H1 (cell line): ENCODE data around the gene GRM8. TPM values are rescaled to one million over a fixed set of nuclear protein-coding genes. Genes with fewer than 3 reads are reported as not detected.

Experiments
- CTCF ChIA-PET: fragments of 300-600 bp; sonication (Branson Sonifier 250); formaldehyde crosslinking; loops from one replicate; lab custom pipeline; 2021; ENCODE audit not compliant: partially characterized antibody; lab: Charles Lee
- POLR2A ChIA-PET: fragments of 300-600 bp; sonication (Branson Sonifier 250); formaldehyde crosslinking; loops from one replicate; lab custom pipeline; 2021; ENCODE audit warnings: inconsistent platforms; ENCODE audit not compliant: partially characterized antibody; lab: Charles Lee
- DNase-seq, 2 experiments: peaks; one replicate each; pipeline versions ENCODE4 v3.0.0 to v3.0.0-alpha.2; 2010 to 2022; ENCODE audit warnings: low spot score in 2 of 2, low read depth in 1 of 2, mixed read lengths in 1 of 2
- FAIRE-seq: peaks from 2 replicates; lab custom pipeline; 2011; peaks lifted over from hg19 to GRCh38; lab: Jason Lieb, UNC
- H2AFZ ChIP-seq: 2 replicates; pipeline ENCODE4 v1.8.1; 2012; ENCODE audit warnings: low read length, inconsistent platforms
- H2AK5ac ChIP-seq: 2 replicates; pipeline ENCODE4 v1.6.1; 2013; ENCODE audit warnings: low read depth, low read length
- H2BK120ac ChIP-seq: replicated peaks from 2 replicates; pipeline ENCODE3; 2013; ENCODE audit warnings: low read depth, low read length, inconsistent platforms
- H2BK12ac ChIP-seq: 2 replicates; pipeline ENCODE4 v1.6.1; 2013; ENCODE audit warnings: low read depth, low read length
- H2BK15ac ChIP-seq: 2 replicates; pipeline ENCODE4 v1.6.1; 2013; ENCODE audit warnings: low read length
- H2BK20ac ChIP-seq: 2 replicates; pipeline ENCODE4 v1.6.1; 2013; ENCODE audit warnings: low read length
- H2BK5ac ChIP-seq: 2 replicates; pipeline ENCODE4 v1.6.1; 2013; ENCODE audit warnings: low read depth, low read length
- H3K14ac ChIP-seq: 2 replicates; pipeline ENCODE4 v1.6.1; 2013; ENCODE audit warnings: inconsistent platforms; ENCODE audit not compliant: insufficient read length
- H3K18ac ChIP-seq: 2 replicates; pipeline ENCODE4 v1.6.1; 2013; ENCODE audit warnings: low read length; ENCODE audit errors: extremely low read depth
- H3K23ac ChIP-seq: 2 replicates; pipeline ENCODE4 v1.6.1; 2013; ENCODE audit warnings: inconsistent platforms; ENCODE audit not compliant: insufficient read length
- H3K23me2 ChIP-seq: 2 replicates; pipeline ENCODE4 v1.6.1; 2013; ENCODE audit warnings: low read depth, low read length
- H3K27ac ChIP-seq: 2 replicates; pipeline ENCODE4 v1.6.1; 2011; ENCODE audit warnings: low read depth, low read length, inconsistent platforms
- H3K27me3 ChIP-seq, 4 experiments: replicated peaks in 1 of 4; 1 replicate in 1 of 4; 2 replicates in 3 of 4; pipeline versions ENCODE4 v1.6.1 to v1.8.1; 2011 to 2013; ENCODE audit warnings: low read length in 3 of 4, mild to moderate bottlenecking in 3 of 4, inconsistent platforms in 2 of 4, mixed read lengths in 2 of 4, moderate library complexity in 1 of 4; ENCODE audit not compliant: control insufficient read depth in 3 of 4, insufficient read depth in 3 of 4; ENCODE audit errors: extremely low read depth in 1 of 4
- H3K36me3 ChIP-seq, 4 experiments: 2 replicates each; pipeline versions ENCODE4 v1.6.1 to v1.8.1; 2011 to 2013; ENCODE audit warnings: mild to moderate bottlenecking in 4 of 4, low read length in 3 of 4, moderate library complexity in 2 of 4, control low read depth in 1 of 4, inconsistent platforms in 1 of 4; ENCODE audit not compliant: insufficient read depth in 4 of 4, control insufficient read depth in 2 of 4
- H3K4ac ChIP-seq: replicated peaks from 2 replicates; pipeline ENCODE3; 2013; ENCODE audit warnings: low read length, low read depth, mixed read lengths, inconsistent platforms; ENCODE audit not compliant: insufficient read length
- H3K4me1 ChIP-seq, 4 experiments: replicated peaks in 1 of 4; 1 replicate in 1 of 4; 2 replicates in 3 of 4; pipeline versions ENCODE4 v1.6.1 to v1.8.1; 2011 to 2013; ENCODE audit warnings: low read length in 3 of 4, inconsistent platforms in 2 of 4, mixed read lengths in 1 of 4; ENCODE audit not compliant: insufficient read depth in 4 of 4, control insufficient read depth in 3 of 4
- H3K4me2 ChIP-seq, 2 experiments: 2 replicates each; pipeline versions ENCODE4 v1.6.1 to v1.8.1; 2011 to 2013; ENCODE audit warnings: low read depth in 2 of 2, low read length in 2 of 2, control low read depth in 1 of 2, inconsistent platforms in 1 of 2, mild to moderate bottlenecking in 1 of 2; ENCODE audit not compliant: insufficient read depth in 1 of 2
- H3K4me3 ChIP-seq, 4 experiments: fragments of 200-600, 300-600 bp in 1 of 4; sonication (generic), shearing (Covaris generic), sonication (Bioruptor Twin) in 1 of 4; 2 replicates each; pipeline versions ENCODE4 v1.5.1 to v1.8.1; 2011 to 2016; ENCODE audit warnings: low read length in 4 of 4, low read depth in 3 of 4, control low read depth in 2 of 4, inconsistent platforms in 2 of 4, mild to moderate bottlenecking in 2 of 4, mixed read lengths in 1 of 4, moderate library complexity in 1 of 4; ENCODE audit not compliant: insufficient read depth in 2 of 4; ENCODE audit errors: extremely low read depth in 1 of 4
- H3K56ac ChIP-seq: replicated peaks from 2 replicates; pipeline ENCODE3; 2013; ENCODE audit warnings: low read depth, mild to moderate bottlenecking, mixed read lengths, low read length, inconsistent platforms; ENCODE audit not compliant: insufficient read length
- H3K79me1 ChIP-seq: 2 replicates; pipeline ENCODE4 v1.6.1; 2013; ENCODE audit warnings: low read depth, low read length, control low read depth
- H3K79me2 ChIP-seq, 2 experiments: 2 replicates each; pipeline versions ENCODE4 v1.6.1 to v1.8.1; 2012 to 2013; ENCODE audit warnings: low read length in 2 of 2, mild to moderate bottlenecking in 2 of 2, inconsistent platforms in 1 of 2; ENCODE audit not compliant: insufficient read depth in 2 of 2, control insufficient read depth in 1 of 2
- H3K9ac ChIP-seq, 4 experiments: replicated peaks in 1 of 4; 1 replicate in 1 of 4; 2 replicates in 3 of 4; pipeline versions ENCODE4 v1.6.1 to v1.8.1; 2011 to 2013; ENCODE audit warnings: low read depth in 3 of 4, low read length in 3 of 4, control low read depth in 2 of 4, mild to moderate bottlenecking in 2 of 4, moderate library complexity in 2 of 4, inconsistent platforms in 1 of 4; ENCODE audit errors: extremely low read depth in 1 of 4
- H3K9me3 ChIP-seq, 2 experiments: 2 replicates each; pipeline versions ENCODE4 v1.6.1 to v1.8.1; 2012 to 2013; ENCODE audit warnings: mild to moderate bottlenecking in 2 of 2, moderate library complexity in 2 of 2, control low read depth in 1 of 2, inconsistent platforms in 1 of 2, low read depth in 1 of 2, low read length in 1 of 2, mixed read lengths in 1 of 2; ENCODE audit not compliant: insufficient read depth in 2 of 2
- H4K20me1 ChIP-seq, 2 experiments: replicated peaks in 1 of 2; 2 replicates each; pipeline versions ENCODE3 to v1.8.1; 2011 to 2013; ENCODE audit warnings: inconsistent platforms in 2 of 2, low read length in 2 of 2, mild to moderate bottlenecking in 1 of 2; ENCODE audit not compliant: insufficient read depth in 2 of 2, control insufficient read depth in 1 of 2
- H4K5ac ChIP-seq: 2 replicates; pipeline ENCODE4 v1.6.1; 2013; ENCODE audit warnings: low read length, low read depth, mixed read lengths, inconsistent platforms; ENCODE audit not compliant: insufficient read length
- H4K8ac ChIP-seq: 2 replicates; pipeline ENCODE4 v1.8.0; 2013; ENCODE audit warnings: mild to moderate bottlenecking, moderate library complexity, low read length, inconsistent platforms; ENCODE audit not compliant: insufficient read depth; ENCODE audit errors: extremely low read depth
- H4K91ac ChIP-seq: replicated peaks from 2 replicates; pipeline ENCODE3; 2013; ENCODE audit warnings: low read length, mixed read lengths, inconsistent platforms; ENCODE audit not compliant: insufficient read length
- ASH2L ChIP-seq: fragments of 200-600, 300-600 bp; sonication (generic); IDR thresholded peaks from one replicate; pipeline ENCODE4 v1.7.1; 2017; ENCODE audit warnings: low read length
- BRCA1 ChIP-seq: IDR thresholded peaks from 2 replicates; pipeline ENCODE4 v1.6.1; 2012; ENCODE audit warnings: low read depth, low read length, improper control_type of control experiment
- CHD1 ChIP-seq: IDR thresholded peaks from 2 replicates; pipeline ENCODE4 v1.6.1; 2012; ENCODE audit warnings: low read depth, low read length, improper control_type of control experiment
- GTF2F1 ChIP-seq: IDR thresholded peaks from 2 replicates; pipeline ENCODE4 v1.6.1; 2012; ENCODE audit warnings: low read depth, low read length, improper control_type of control experiment, borderline replicate concordance
- JUND ChIP-seq: IDR thresholded peaks from 2 replicates; pipeline ENCODE4 v1.6.1; 2011; ENCODE audit warnings: mild to moderate bottlenecking, improper control_type of control experiment, low read length
- MAX ChIP-seq: IDR thresholded peaks from 2 replicates; pipeline ENCODE4 v1.6.1; 2012; ENCODE audit warnings: inconsistent platforms
- POLR2AphosphoS5 ChIP-seq: IDR thresholded peaks from 2 replicates; pipeline ENCODE4 v1.6.1; 2011; ENCODE audit warnings: low read depth, low read length
- RAD21 ChIP-seq, 2 experiments: IDR thresholded peaks in 1 of 2; conservative IDR thresholded peaks in 1 of 2; 2 replicates each; pipeline ENCODE4 v1.6.1; 2011; ENCODE audit warnings: low read depth in 2 of 2, low read length in 2 of 2, improper control_type of control experiment in 1 of 2, inconsistent platforms in 1 of 2, mild to moderate bottlenecking in 1 of 2, moderate library complexity in 1 of 2
- SAP30 ChIP-seq: fragments of 300-600 bp; sonication (generic); IDR thresholded peaks from 2 replicates; pipeline ENCODE4 v1.7.1; 2012; ENCODE audit warnings: low read length, moderate library complexity, mild to moderate bottlenecking, inconsistent platforms; ENCODE audit not compliant: insufficient read depth, insufficient replicate concordance
- SP4 ChIP-seq: IDR thresholded peaks from 2 replicates; pipeline ENCODE4 v1.6.1; 2012; ENCODE audit warnings: low read length, inconsistent platforms
- TAF1 ChIP-seq: IDR thresholded peaks from 2 replicates; pipeline ENCODE4 v1.6.1; 2011; ENCODE audit warnings: mild to moderate bottlenecking, low read depth, low read length
- TEAD4 ChIP-seq: IDR thresholded peaks from 2 replicates; pipeline ENCODE4 v1.6.1; 2012; ENCODE audit warnings: low read depth, low read length, inconsistent platforms, mixed read lengths
- USF2 ChIP-seq: IDR thresholded peaks from 2 replicates; pipeline ENCODE4 v1.6.1; 2011; ENCODE audit warnings: low read length, improper control_type of control experiment
- ZNF274 ChIP-seq: IDR thresholded peaks from 2 replicates; pipeline ENCODE4 v1.7.0; 2012; ENCODE audit warnings: low read length, borderline replicate concordance; ENCODE audit errors: extremely low read depth
- WGBS, 2 experiments: shearing (Covaris generic) in 1 of 2; methylation state at CpG; one replicate each; pipeline versions ENCODE4 v1.1.6 to v1.1.7; 2013 to 2015; ENCODE audit warnings: low lambda C conversion rate in 2 of 2, mixed read lengths in 2 of 2, inconsistent platforms in 1 of 2, low coverage in 1 of 2, missing lambda C conversion rate in 1 of 2; ENCODE audit not compliant: insufficient replicate concordance in 2 of 2, insufficient coverage in 1 of 2, insufficient read length in 1 of 2; ENCODE audit errors: extremely low coverage in 1 of 2, missing lambda C conversion rate in 1 of 2; 5-methylcytosine and 5-hydroxymethylcytosine counted together
- polyA plus RNA-seq, 7 experiments: library from polyadenylated mRNA; depleted of rRNA in 3 of 7; stranded (reverse) in 5 of 7; unstranded in 2 of 7; fragments of >200 nt in 5 of 7; fragments of 200-250 nt in 2 of 7; gene quantifications; 1 replicate in 5 of 7; 2 replicates in 1 of 7; 4 replicates in 1 of 7; pipeline versions ENCODE4 v1.2.1 to v1.2.3, GENCODE V29; 2011 to 2013; ENCODE audit warnings: missing spikeins in 2 of 7, mixed read lengths in 2 of 7
- total RNA-seq: library from RNA; stranded (reverse); fragmentation: NEBNext Ultra II Directional; extraction: Animal tissue kit (Norgen Biotek cat#: 25700); gene quantifications from 2 replicates; pipeline ENCODE4 v1.2.1, GENCODE V29; 2021

The GRM8 gene
- total and polyA plus RNA-seq, 2 of the 8 experiments (the other 6 are each of a cell fraction or from before 2014, with no cell fraction given) = 2.6 to 2.8 TPM

DNA sequence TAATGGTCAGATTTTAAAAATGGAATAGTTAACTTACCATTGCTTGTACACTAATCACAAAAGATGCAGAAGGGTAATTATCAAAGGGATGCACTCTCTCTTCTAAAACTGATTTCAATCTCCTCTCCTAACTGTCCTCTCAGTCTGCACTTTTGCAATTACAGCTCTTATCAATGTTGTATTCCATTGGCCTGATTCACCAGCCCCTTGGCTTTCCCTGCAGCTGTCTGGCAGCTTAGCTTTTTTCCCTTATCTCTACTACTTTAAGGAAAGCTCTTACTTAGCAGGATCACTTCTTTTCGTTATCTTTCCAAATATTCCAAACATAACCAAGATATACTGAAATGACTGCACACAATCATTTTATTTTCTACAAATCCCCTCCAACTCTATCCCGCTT is 448.8 kb downstream of the GRM8 start:
- Histone ChIP-seq H3K14ac (no peak overlapping the region), H3K9me3 (peaks cover 0 to 4% of the 10 kb centered on the region in 2 experiments; a peak in 1 of 4 replicates), H2AK5ac (no peak overlapping the region), H4K91ac (no peak overlapping the region), H4K8ac (no peak overlapping the region), H3K36me3 (peaks cover 0 to 3% (median 0%) of the 10 kb centered on the region in 4 experiments; a peak in 1 of 8 replicates), H3K18ac (no peak overlapping the region), H4K5ac (no peak overlapping the region), H3K56ac (no peak overlapping the region), H3K27ac (no peak overlapping the region), H3K4me1 (peaks cover 0 to 6% (median 0%) of the 10 kb centered on the region in 4 experiments; a peak in 1 of 7 replicates), H3K9ac (no peak overlapping the region), H2AFZ (no peak overlapping the region), H3K27me3 (no peaks in the 10 kb centered on the region), H4K20me1 (no peaks in the 10 kb centered on the region), H3K79me1 (no peaks in the 10 kb centered on the region), H3K4ac (no peak overlapping the region), H3K4me2 (no peak overlapping the region), H3K4me3 (no peak overlapping the region), H3K23me2 (no peaks in the 10 kb centered on the region), H2BK15ac (no peak overlapping the region), H2BK20ac (no peak overlapping the region), H3K79me2 (no peaks in the 10 kb centered on the region), H2BK5ac (no peak overlapping the region), H2BK12ac (no peak overlapping the region), H2BK120ac (no peak overlapping the region), H3K23ac (no peak overlapping the region)
- FAIRE-seq (no peak), DNase-seq (no peak)
- CTCF ChIA-PET = interaction anchor here (0.6 to 4.3 kb wide), 32 partner anchors 9 to 714 kb away, joined by 3 to 23 read pairs (median 3); no protein-coding TSS in a partner anchor
- POLR2A ChIA-PET = no interaction called here
- 93 to 100% methylated on average over 1 to 2 of the region's 2 CpGs for WGBS, 2 experiments
- TF ChIP-seq SAP30 (no peak), CHD1 (no peak), ZNF274 (no peak), TAF1 (no peak), ASH2L (no peak), GTF2F1 (no peak), MAX (no peak), TEAD4 (no peak), SP4 (no peak), RAD21 (IDR thresholded peaks at IDR 0.05 in 1 of 2, conservative IDR thresholded peaks at IDR 0.05 in 1 of 2; ENCODE audit: low read depth in 2 of 2, low read length in 2 of 2) (no peak), JUND (no peak), USF2 (no peak), POLR2AphosphoS5 (no peak), BRCA1 (no peak)
